Mesothelial cell of epicardium (in vitro differentiated cells): Measurements from ENCODE around the gene SLC46A1. TPM values are rescaled to one million over a fixed set of nuclear protein-coding genes. Genes with fewer than 3 reads are reported as not detected.

Source experiments
- DNase-seq, 2 experiments: peaks; one replicate each; pipeline ENCODE4 v3.0.0; 2021; ENCODE audit warnings: low spot score in 2 of 2; ENCODE audit not compliant: unreplicated experiment in 2 of 2
- H3K27ac Mint-ChIP-seq: 2 replicates; pipeline ENCODE4 v1.8.0; 2021; ENCODE audit warnings: mixed read lengths
- H3K27me3 Mint-ChIP-seq: 2 replicates; pipeline ENCODE4 v1.8.0; 2021; ENCODE audit warnings: low read depth, mixed read lengths
- H3K36me3 Mint-ChIP-seq: 2 replicates; pipeline ENCODE4 v1.8.0; 2021; ENCODE audit warnings: mixed read lengths
- H3K4me1 Mint-ChIP-seq: 2 replicates; pipeline ENCODE4 v1.8.0; 2021; ENCODE audit warnings: mixed read lengths
- H3K4me3 Mint-ChIP-seq: 2 replicates; pipeline ENCODE4 v1.8.0; 2021; ENCODE audit warnings: mild to moderate bottlenecking, moderate library complexity, mixed read lengths
- H3K9me3 Mint-ChIP-seq: 2 replicates; pipeline ENCODE4 v1.8.0; 2021; ENCODE audit warnings: mixed read lengths
- total RNA-seq: library from RNA; stranded (reverse); gene quantifications from 3 replicates; pipeline ENCODE4 v1.2.1, GENCODE V29; 2021
- TF ChIP-seq, protein P1 (sequence below): fragments of 200-600 bp; sonication (generic); IDR thresholded peaks from one replicate; pipeline ENCODE4 v1.5.0; 2021; ENCODE audit warnings: antibody characterized with exemption; ENCODE audit not compliant: unreplicated experiment

The SLC46A1 gene
- total RNA-seq, 1 donor from 2014 or later = 13.3 TPM

DNA sequence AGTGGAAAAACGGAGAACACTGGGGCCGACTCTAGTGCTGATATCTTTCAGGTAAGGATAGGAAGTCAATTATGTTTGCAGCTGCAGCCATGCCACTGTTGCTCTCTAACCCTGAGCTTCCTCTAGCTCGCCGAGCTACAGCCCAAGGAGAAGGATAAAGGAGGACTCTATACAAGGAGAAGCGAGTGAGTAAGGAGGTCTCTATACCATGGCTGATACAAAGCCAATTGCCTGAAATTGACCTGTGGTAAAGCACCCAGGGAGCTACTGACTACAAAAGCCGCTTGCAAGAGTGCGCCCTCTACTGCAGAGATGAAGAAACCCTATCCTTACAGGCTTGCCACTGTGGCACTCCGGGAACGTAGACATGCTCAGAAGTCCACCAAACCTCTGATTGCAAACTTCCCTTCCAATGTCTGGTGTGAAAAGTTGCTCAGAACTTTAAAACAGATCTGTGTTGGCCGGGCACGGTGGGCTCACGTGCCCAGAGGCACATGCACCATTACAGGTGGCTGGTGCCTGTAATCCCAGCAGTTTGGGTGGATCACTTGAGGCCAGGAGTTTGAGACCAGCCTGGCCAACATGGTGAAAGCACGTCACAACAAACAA lies 10.8 kb upstream of the SLC46A1 start:
- H3K27ac Mint-ChIP-seq = no peak overlapping the region
- no peaks in the 10 kb centered on the region for H3K36me3 Mint-ChIP-seq
- TF ChIP-seq, protein P1, sequence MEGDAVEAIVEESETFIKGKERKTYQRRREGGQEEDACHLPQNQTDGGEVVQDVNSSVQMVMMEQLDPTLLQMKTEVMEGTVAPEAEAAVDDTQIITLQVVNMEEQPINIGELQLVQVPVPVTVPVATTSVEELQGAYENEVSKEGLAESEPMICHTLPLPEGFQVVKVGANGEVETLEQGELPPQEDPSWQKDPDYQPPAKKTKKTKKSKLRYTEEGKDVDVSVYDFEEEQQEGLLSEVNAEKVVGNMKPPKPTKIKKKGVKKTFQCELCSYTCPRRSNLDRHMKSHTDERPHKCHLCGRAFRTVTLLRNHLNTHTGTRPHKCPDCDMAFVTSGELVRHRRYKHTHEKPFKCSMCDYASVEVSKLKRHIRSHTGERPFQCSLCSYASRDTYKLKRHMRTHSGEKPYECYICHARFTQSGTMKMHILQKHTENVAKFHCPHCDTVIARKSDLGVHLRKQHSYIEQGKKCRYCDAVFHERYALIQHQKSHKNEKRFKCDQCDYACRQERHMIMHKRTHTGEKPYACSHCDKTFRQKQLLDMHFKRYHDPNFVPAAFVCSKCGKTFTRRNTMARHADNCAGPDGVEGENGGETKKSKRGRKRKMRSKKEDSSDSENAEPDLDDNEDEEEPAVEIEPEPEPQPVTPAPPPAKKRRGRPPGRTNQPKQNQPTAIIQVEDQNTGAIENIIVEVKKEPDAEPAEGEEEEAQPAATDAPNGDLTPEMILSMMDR = peak; percentile 41
- H3K4me3 Mint-ChIP-seq = no peak overlapping the region
- H3K4me1 Mint-ChIP-seq = no peaks in the 10 kb centered on the region
- peaks cover 1% of the 10 kb centered on the region for H3K27me3 Mint-ChIP-seq
- no peak for DNase-seq
- no peaks in the 10 kb centered on the region for H3K9me3 Mint-ChIP-seq

DNA sequence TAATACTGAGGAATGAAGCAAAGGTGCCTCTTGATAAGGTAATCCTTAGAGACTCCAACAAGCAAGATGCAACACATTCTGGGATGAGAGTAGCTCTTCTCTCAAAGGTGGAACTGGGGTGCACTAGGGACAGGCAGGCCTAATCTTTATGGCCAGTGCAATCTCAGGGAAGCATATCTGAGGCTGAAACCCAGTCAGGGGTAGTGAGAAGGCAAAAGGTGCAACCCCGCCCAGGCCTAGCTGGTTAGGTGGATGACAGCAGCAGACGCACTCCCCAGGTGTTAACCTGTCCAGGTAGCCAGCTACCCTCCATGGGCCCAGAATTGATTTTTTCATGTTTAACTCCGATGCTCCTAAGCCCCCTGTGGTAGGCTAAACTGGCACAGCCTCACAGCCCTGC lies 9.9 kb upstream of the SLC46A1 start:
- H3K4me1 Mint-ChIP-seq = no peaks in the 10 kb centered on the region
- H3K36me3 Mint-ChIP-seq = no peaks in the 10 kb centered on the region
- no peaks in the 10 kb centered on the region for H3K9me3 Mint-ChIP-seq
- no peak for DNase-seq
- H3K4me3 Mint-ChIP-seq = no peak overlapping the region
- no peak overlapping the region for H3K27ac Mint-ChIP-seq
- H3K27me3 Mint-ChIP-seq = peaks cover 1% of the 10 kb centered on the region
- TF ChIP-seq, protein P1 = no peak

DNA sequence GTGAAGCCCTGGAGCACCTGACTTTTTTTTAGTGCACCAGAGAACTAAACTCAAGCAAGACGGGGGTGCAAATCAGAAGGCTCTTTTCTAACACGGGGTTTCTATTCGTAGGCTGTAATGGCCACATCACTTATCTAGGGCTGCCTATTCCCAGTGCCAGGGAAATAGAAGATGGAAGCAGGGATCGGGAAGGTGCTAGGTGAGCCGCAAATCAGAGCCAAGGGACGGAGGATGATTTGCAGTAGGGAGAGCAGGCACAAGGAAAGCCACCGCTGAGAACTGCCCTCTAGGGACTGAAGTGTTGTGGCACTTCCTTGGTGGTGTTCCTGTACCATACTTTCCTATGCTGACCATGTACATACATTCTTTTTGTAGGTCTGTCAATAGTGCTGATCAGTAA lies 7.8 kb upstream of the SLC46A1 start:
- Mint-ChIP-seq H3K4me3 (no peak overlapping the region), H3K4me1 (no peaks in the 10 kb centered on the region), H3K9me3 (no peaks in the 10 kb centered on the region), H3K36me3 (no peaks in the 10 kb centered on the region), H3K27ac (no peak overlapping the region), H3K27me3 (peaks cover 1% of the 10 kb centered on the region)
- DNase-seq = no peak
- TF ChIP-seq, protein P1 = no peak

DNA sequence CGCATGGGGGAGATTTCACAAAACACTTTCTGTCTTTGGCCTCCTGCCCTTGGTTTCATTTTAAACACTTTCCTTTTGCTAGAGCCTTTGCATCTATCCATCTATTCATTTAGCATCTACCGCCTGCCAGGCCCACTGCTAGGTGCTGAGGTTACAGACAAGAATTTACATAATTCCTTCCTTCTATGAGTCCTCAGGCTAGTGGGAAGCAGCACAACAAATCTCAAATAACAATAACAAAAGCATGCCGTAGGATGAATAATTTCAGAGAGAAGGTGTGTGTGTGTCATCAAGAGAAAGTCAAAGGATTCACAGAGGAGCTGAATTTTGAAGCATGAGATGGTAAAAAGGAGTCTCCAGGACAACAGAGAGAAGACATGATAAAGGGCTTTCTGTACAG lies 6.1 kb upstream of the SLC46A1 start:
- Mint-ChIP-seq H3K27ac (no peak overlapping the region), H3K4me3 (no peak overlapping the region), H3K4me1 (peaks cover 16% of the 10 kb centered on the region), H3K9me3 (no peaks in the 10 kb centered on the region), H3K36me3 (no peaks in the 10 kb centered on the region), H3K27me3 (peaks cover 1% of the 10 kb centered on the region)
- TF ChIP-seq, protein P1 = no peak
- DNase-seq = no peak

DNA sequence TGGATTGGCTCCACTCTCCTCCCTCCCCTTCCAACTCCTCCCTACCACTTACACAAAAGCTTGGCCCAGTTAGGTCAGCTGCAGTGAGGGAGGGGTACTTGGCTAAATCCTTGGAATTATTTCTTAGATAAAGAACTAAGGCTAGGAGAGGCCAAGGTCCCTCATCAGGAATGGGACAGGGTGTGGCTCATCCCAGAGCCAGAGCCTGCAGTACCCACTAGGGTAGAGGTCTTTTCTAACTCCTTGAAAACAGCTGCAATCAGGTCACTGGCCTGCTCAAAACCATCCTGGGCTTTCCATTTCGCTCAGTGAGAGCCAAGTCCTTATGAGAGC lies 1.9 kb upstream of the SLC46A1 start:
- H3K27me3 Mint-ChIP-seq = no peaks in the 10 kb centered on the region
- H3K4me1 Mint-ChIP-seq = peaks cover 29% of the 10 kb centered on the region
- H3K4me3 Mint-ChIP-seq = no peak overlapping the region
- H3K9me3 Mint-ChIP-seq = no peaks in the 10 kb centered on the region
- no peak for DNase-seq
- H3K27ac Mint-ChIP-seq = peak overlapping the region; percentile 58
- TF ChIP-seq, protein P1 = no peak
- no peaks in the 10 kb centered on the region for H3K36me3 Mint-ChIP-seq
